Neural cell (in vitro differentiated cells): ENCODE data around the gene INPPL1. TPM values are rescaled to one million over a fixed set of nuclear protein-coding genes. Genes with fewer than 3 reads are reported as not detected.

Experiments
- H2AFZ ChIP-seq: fragments of 200-600, 300-800 bp; sonication (generic), shearing (Covaris generic); 2 replicates; pipeline ENCODE4 v1.6.0; 2014; ENCODE audit warnings: low read depth, mild to moderate bottlenecking, antibody characterized with exemption, low read length, moderate library complexity
- H3F3A ChIP-seq: fragments of 200-600 bp; shearing (Covaris generic); 2 replicates; pipeline ENCODE4 v1.6.1; 2016; ENCODE audit warnings: mild to moderate bottlenecking, moderate library complexity, mixed read lengths, antibody characterized with exemption, low read length; ENCODE audit not compliant: insufficient read depth, poor library complexity, severe bottlenecking
- H3K27ac ChIP-seq: fragments of 200-600, 300-800 bp; sonication (generic), shearing (Covaris generic); 2 replicates; pipeline ENCODE4 v1.5.1; 2014; ENCODE audit warnings: mild to moderate bottlenecking, low read length, moderate library complexity
- H3K27me3 ChIP-seq: fragments of 300-800, 200-600 bp; sonication (generic), shearing (Covaris generic); 2 replicates; pipeline ENCODE4 v1.6.0; 2014; ENCODE audit warnings: mild to moderate bottlenecking, low read depth, low read length, moderate library complexity; ENCODE audit not compliant: insufficient read depth
- H3K36me3 ChIP-seq: fragments of 300-800, 200-600 bp; sonication (generic), shearing (Covaris generic); 2 replicates; pipeline ENCODE4 v1.5.1; 2014; ENCODE audit warnings: mild to moderate bottlenecking, antibody characterized with exemption, low read length, moderate library complexity; ENCODE audit not compliant: insufficient read depth
- H3K4me2 ChIP-seq: fragments of 300-800, 200-600 bp; sonication (generic), shearing (Covaris generic); 2 replicates; pipeline ENCODE4 v1.6.0; 2014; ENCODE audit warnings: mild to moderate bottlenecking, low read length
- H3K4me3 ChIP-seq: fragments of 300-800, 200-600 bp; sonication (generic), shearing (Covaris generic); 2 replicates; pipeline ENCODE4 v1.5.1; 2014; ENCODE audit warnings: mild to moderate bottlenecking, low read length, moderate library complexity
- H3K79me2 ChIP-seq: fragments of 200-600 bp; shearing (Covaris generic); replicated peaks from 2 replicates; pipeline ENCODE4 v1.6.0; 2014; ENCODE audit warnings: mild to moderate bottlenecking, low read length, moderate library complexity; ENCODE audit not compliant: insufficient read depth
- H3K9ac ChIP-seq: fragments of 300-800, 200-600 bp; sonication (generic), shearing (Covaris generic); 2 replicates; pipeline ENCODE4 v1.6.1; 2016; ENCODE audit warnings: mild to moderate bottlenecking, low read length, mixed read lengths
- H3K9me2 ChIP-seq: fragments of 200-600 bp; shearing (Covaris generic); 2 replicates; pipeline ENCODE4 v1.6.1; 2016; ENCODE audit warnings: mild to moderate bottlenecking, low read length, mixed read lengths; ENCODE audit not compliant: insufficient read depth
- H3K9me3 ChIP-seq: fragments of 200-600, 300-800 bp; sonication (generic), shearing (Covaris generic); 2 replicates; pipeline ENCODE4 v1.6.1; 2016; ENCODE audit warnings: mild to moderate bottlenecking, mixed run types, low read length, moderate library complexity, mixed read lengths
- H4K20me1 ChIP-seq: fragments of 200-600 bp; shearing (Covaris generic); 2 replicates; pipeline ENCODE4 v1.6.1; 2016; ENCODE audit warnings: mild to moderate bottlenecking, mixed run types; ENCODE audit not compliant: insufficient read depth
- EP300 ChIP-seq: fragments of 450-650 bp; conservative IDR thresholded peaks from 2 replicates; pipeline ENCODE4 v1.6.1; 2014; ENCODE audit warnings: antibody characterized with exemption, mild to moderate bottlenecking, moderate library complexity; ENCODE audit not compliant: poor library complexity, severe bottlenecking
- EZH2 ChIP-seq: fragments of 200-600, 300-800 bp; shearing (Covaris generic), sonication (generic); IDR thresholded peaks from 2 replicates; pipeline ENCODE4 v1.6.1; 2014; ENCODE audit warnings: antibody characterized with exemption, low read length, borderline replicate concordance, mild to moderate bottlenecking; ENCODE audit not compliant: insufficient read depth, poor library complexity, severe bottlenecking
- MXI1 ChIP-seq: fragments of 450-650 bp; conservative IDR thresholded peaks from 2 replicates; pipeline ENCODE4 v1.6.1; 2014; ENCODE audit warnings: antibody characterized with exemption, mild to moderate bottlenecking; ENCODE audit not compliant: poor library complexity, severe bottlenecking
- POLR2AphosphoS5 ChIP-seq: IDR thresholded peaks from 2 replicates; pipeline ENCODE4 v1.6.1; 2012
- RAD21 ChIP-seq: fragments of 450-650 bp; conservative IDR thresholded peaks from 2 replicates; pipeline ENCODE4 v1.6.1; 2014; ENCODE audit warnings: antibody characterized with exemption, mild to moderate bottlenecking, moderate library complexity
- SMC3 ChIP-seq: fragments of 450-650 bp; conservative IDR thresholded peaks from 2 replicates; pipeline ENCODE4 v1.6.1; 2014; ENCODE audit warnings: antibody characterized with exemption, mild to moderate bottlenecking, moderate library complexity; ENCODE audit not compliant: poor library complexity
- TAF1 ChIP-seq: IDR thresholded peaks from 2 replicates; pipeline ENCODE4 v1.6.1; 2012; ENCODE audit warnings: low read depth
- polyA plus RNA-seq: library from polyadenylated mRNA; depleted of rRNA; stranded (reverse); fragments of >200 nt; gene quantifications from 2 replicates; pipeline ENCODE4 v1.2.3, GENCODE V29; 2014
- TF ChIP-seq, protein P1 (sequence below): IDR thresholded peaks from 2 replicates; pipeline ENCODE4 v1.6.1; 2012; ENCODE audit warnings: borderline replicate concordance
- TF ChIP-seq, protein P2 (sequence below): fragments of 450-650 bp; IDR thresholded peaks from 2 replicates; pipeline ENCODE4 v1.5.1; 2014; ENCODE audit warnings: antibody characterized with exemption, mild to moderate bottlenecking, moderate library complexity; ENCODE audit not compliant: poor library complexity, severe bottlenecking

The INPPL1 gene
- polyA plus RNA-seq, 1 donor from 2014 or later, result 2.0 TPM

DNA sequence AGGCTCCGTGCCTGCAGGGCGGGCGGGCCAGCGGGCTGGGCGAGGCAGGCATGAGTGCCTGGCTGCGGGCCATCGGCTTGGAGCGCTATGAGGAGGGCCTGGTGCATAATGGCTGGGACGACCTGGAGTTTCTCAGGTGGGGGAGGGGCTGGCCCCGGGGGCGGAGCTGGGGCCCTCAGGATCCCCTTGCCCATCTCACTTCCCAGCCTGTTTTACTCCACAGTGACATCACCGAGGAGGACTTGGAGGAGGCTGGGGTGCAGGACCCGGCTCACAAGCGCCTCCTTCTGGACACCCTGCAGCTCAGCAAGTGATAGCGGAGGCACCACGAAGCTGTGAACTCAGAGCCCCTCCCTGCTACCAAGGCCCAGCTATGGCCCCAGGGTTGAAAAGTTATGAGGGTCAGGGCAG is 13.5 kb downstream of the INPPL1 start:
- TF ChIP-seq, protein P1, sequence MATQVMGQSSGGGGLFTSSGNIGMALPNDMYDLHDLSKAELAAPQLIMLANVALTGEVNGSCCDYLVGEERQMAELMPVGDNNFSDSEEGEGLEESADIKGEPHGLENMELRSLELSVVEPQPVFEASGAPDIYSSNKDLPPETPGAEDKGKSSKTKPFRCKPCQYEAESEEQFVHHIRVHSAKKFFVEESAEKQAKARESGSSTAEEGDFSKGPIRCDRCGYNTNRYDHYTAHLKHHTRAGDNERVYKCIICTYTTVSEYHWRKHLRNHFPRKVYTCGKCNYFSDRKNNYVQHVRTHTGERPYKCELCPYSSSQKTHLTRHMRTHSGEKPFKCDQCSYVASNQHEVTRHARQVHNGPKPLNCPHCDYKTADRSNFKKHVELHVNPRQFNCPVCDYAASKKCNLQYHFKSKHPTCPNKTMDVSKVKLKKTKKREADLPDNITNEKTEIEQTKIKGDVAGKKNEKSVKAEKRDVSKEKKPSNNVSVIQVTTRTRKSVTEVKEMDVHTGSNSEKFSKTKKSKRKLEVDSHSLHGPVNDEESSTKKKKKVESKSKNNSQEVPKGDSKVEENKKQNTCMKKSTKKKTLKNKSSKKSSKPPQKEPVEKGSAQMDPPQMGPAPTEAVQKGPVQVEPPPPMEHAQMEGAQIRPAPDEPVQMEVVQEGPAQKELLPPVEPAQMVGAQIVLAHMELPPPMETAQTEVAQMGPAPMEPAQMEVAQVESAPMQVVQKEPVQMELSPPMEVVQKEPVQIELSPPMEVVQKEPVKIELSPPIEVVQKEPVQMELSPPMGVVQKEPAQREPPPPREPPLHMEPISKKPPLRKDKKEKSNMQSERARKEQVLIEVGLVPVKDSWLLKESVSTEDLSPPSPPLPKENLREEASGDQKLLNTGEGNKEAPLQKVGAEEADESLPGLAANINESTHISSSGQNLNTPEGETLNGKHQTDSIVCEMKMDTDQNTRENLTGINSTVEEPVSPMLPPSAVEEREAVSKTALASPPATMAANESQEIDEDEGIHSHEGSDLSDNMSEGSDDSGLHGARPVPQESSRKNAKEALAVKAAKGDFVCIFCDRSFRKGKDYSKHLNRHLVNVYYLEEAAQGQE, result no peak
- TF ChIP-seq, protein P2, sequence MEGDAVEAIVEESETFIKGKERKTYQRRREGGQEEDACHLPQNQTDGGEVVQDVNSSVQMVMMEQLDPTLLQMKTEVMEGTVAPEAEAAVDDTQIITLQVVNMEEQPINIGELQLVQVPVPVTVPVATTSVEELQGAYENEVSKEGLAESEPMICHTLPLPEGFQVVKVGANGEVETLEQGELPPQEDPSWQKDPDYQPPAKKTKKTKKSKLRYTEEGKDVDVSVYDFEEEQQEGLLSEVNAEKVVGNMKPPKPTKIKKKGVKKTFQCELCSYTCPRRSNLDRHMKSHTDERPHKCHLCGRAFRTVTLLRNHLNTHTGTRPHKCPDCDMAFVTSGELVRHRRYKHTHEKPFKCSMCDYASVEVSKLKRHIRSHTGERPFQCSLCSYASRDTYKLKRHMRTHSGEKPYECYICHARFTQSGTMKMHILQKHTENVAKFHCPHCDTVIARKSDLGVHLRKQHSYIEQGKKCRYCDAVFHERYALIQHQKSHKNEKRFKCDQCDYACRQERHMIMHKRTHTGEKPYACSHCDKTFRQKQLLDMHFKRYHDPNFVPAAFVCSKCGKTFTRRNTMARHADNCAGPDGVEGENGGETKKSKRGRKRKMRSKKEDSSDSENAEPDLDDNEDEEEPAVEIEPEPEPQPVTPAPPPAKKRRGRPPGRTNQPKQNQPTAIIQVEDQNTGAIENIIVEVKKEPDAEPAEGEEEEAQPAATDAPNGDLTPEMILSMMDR, result peak; percentile 34
- TF ChIP-seq SMC3 (no peak), MXI1 (no peak)
- no peaks in the 10 kb centered on the region for H3K36me3 ChIP-seq
- no peak overlapping the region for H3K9ac ChIP-seq
- H3F3A ChIP-seq, result no peaks in the 10 kb centered on the region
- H3K4me2 ChIP-seq, result no peak overlapping the region
- no peak overlapping the region for H2AFZ ChIP-seq
- no peaks in the 10 kb centered on the region for H3K9me2 ChIP-seq
- H3K27me3 ChIP-seq, result peaks cover 47% of the 10 kb centered on the region
- H3K79me2 ChIP-seq, result no peaks in the 10 kb centered on the region
- no peak overlapping the region for H3K27ac ChIP-seq
- no peaks in the 10 kb centered on the region for H3K9me3 ChIP-seq
- H3K4me3 ChIP-seq, result no peak overlapping the region
- H4K20me1 ChIP-seq, result no peaks in the 10 kb centered on the region

DNA sequence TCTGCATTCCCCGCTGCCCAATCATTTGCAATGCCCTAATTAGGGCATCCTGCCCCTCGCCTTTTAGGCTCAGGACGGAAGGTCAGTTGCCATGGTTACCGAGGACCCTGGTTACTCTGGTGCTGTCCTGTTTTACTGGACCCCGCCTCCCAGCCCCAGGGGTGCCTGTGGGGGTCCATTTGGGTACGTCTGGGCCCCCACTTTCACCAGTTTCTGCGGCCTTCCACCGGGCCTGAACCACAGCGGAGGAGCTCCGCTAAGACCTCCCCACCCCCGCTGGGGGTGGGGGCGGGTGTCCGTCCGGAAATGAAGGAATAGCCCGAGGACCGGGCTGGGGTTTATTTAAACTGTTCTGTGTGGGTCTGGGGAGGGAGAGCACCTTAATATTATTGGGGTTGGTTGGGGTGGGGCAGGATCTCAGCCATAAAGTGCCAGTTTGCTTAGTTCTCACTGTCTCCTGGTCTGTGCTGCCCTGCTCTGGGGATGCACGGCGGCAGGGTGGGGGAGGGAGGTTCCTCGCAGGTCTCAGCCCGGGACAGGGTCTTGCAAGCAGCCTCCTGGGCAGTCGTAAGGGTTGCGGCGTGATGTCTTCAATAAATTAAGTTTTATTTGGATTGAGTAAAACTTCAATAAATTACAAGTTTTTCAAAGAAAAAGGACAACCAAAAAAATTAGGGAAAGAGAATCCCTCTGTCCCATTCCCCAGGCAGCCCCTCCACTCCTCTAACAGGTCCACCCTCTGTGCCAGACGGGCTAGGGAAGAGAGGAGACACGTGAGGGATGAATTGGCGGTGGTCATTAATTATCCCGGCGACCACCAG is 14.1 kb downstream of the INPPL1 start:
- H3K79me2 ChIP-seq, result no peaks in the 10 kb centered on the region
- H3K27me3 ChIP-seq, result peaks cover 54% of the 10 kb centered on the region
- H3F3A ChIP-seq, result no peaks in the 10 kb centered on the region
- no peak overlapping the region for H3K4me2 ChIP-seq
- no peak overlapping the region for H2AFZ ChIP-seq
- no peaks in the 10 kb centered on the region for H3K9me2 ChIP-seq
- H3K36me3 ChIP-seq, result no peaks in the 10 kb centered on the region
- TF ChIP-seq POLR2AphosphoS5, result no peak
- TF ChIP-seq MXI1, result no peak
- TF ChIP-seq SMC3, result no peak
- no peak for TF ChIP-seq EP300
- TF ChIP-seq RAD21, result no peak
- TF ChIP-seq TAF1, result no peak
- TF ChIP-seq EZH2, result no peak
- TF ChIP-seq, protein P2, result no peak
- TF ChIP-seq, protein P1, result no peak
- H3K4me3 ChIP-seq, result no peak overlapping the region
- peaks cover 4% of the 10 kb centered on the region for H3K9me3 ChIP-seq
- H3K9ac ChIP-seq, result no peak overlapping the region
- no peak overlapping the region for H3K27ac ChIP-seq
- H4K20me1 ChIP-seq, result no peaks in the 10 kb centered on the region
